Measurements from ENCODE around the gene DZIP3.

DZIP3 gene

GRCh38 chr3:108698461-108698860, 108.9 kb downstream of the DZIP3 start:
- DNase-seq (ENCODE audit: low spot score), result no peak

- no peak for DNase-seq (ENCODE audit: low spot score)
Measured at GRCh38 chr3:108705045-108705444, 115.5 kb downstream of the DZIP3 start.

- no peak for DNase-seq (ENCODE audit: low spot score)
Measured at GRCh38 chr3:108713009-108713516, 123.5 kb downstream of the DZIP3 start.

GRCh38 chr3:108713816-108714215, 124.3 kb downstream of the DZIP3 start:
- no peak for DNase-seq (ENCODE audit: low spot score)

- DNase-seq (ENCODE audit: low spot score), result no peak
Measured at GRCh38 chr3:108718454-108718853, 128.9 kb downstream of the DZIP3 start.

- no peak for DNase-seq (ENCODE audit: low spot score)
Measured at GRCh38 chr3:108719178-108719806, 129.8 kb downstream of the DZIP3 start.

- DNase-seq (ENCODE audit: low spot score), result no peak
Measured at GRCh38 chr3:108722724-108723123, 133.2 kb downstream of the DZIP3 start.

GRCh38 chr3:108724101-108724500, 134.6 kb downstream of the DZIP3 start:
- no peak for DNase-seq (ENCODE audit: low spot score)

GRCh38 chr3:108728105-108728504, 138.6 kb downstream of the DZIP3 start:
- no peak for DNase-seq (ENCODE audit: low spot score)

- DNase-seq (ENCODE audit: low spot score), result no peak
Measured at GRCh38 chr3:108728934-108729333, 139.4 kb downstream of the DZIP3 start.

- no peak for DNase-seq (ENCODE audit: low spot score)
Measured at GRCh38 chr3:108736821-108737220, 147.3 kb downstream of the DZIP3 start.

- DNase-seq (ENCODE audit: low spot score), result no peak
Measured at GRCh38 chr3:108742929-108743328, 153.4 kb downstream of the DZIP3 start.

All from Ammon's horn (tissue), 1 donor.